Left renal cortex interstitium (tissue), 4 donors: ENCODE measurements around the gene SLC25A47. TPM values are rescaled to one million over a fixed set of nuclear protein-coding genes. Genes with fewer than 3 reads are reported as not detected.

Source experiments
- DNase-seq, 4 donors: peaks; one replicate each; pipeline ENCODE4 v3.0.0-alpha.2; 2013; ENCODE audit warnings: low read depth in 4 of 4, low spot score in 2 of 4, missing footprints in 1 of 4
- polyA plus RNA-seq, 4 donors: library from polyadenylated mRNA; unstranded; fragments of 120-200 nt; gene quantifications; one replicate each; pipeline ENCODE4 v1.2.1, GENCODE V29; 2013; ENCODE audit not compliant: insufficient read length in 4 of 4

The SLC25A47 gene
- polyA plus RNA-seq, 4 donors = not detected

DNA sequence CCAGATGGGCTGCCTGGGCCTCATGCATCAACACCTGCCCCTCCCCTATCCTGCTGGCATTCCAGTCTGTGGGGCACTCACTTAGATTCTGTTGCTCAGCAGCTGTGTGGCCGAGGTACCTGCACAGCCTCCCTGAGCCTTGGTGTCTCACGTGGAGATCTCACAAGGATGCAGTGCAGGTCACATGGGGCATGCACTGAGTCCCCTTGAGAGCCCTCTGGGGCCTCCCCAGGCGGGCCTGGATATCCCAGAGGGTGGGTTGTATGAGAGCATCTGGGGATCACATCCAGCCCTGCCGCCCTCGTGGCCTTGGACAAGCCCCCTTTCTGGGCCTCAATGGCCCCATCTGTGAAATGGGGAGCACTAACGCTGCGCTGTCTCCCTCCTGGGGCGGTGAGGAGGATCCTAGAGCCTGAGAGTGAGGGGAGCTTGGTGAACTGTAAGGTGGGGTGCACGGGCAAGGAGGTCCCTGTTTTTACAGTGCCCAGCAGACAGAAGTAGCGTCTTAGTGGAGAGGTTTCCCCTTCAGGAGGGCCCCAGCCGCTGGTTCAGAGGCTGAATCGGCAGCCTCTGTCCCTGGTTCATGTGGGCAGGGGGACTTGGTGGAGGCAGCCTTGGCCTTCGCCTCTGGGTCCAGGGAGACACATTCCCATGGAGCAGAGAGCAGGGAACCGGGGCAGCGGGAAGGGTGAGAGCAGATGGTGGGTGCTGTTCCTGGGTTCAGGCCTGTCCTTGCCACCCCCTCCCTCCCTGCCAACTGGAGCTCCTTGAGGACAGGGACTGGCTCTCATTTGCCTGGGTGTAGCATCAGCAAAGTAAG is 791 bp upstream of the SLC25A47 start:
- no peak for DNase-seq

DNA sequence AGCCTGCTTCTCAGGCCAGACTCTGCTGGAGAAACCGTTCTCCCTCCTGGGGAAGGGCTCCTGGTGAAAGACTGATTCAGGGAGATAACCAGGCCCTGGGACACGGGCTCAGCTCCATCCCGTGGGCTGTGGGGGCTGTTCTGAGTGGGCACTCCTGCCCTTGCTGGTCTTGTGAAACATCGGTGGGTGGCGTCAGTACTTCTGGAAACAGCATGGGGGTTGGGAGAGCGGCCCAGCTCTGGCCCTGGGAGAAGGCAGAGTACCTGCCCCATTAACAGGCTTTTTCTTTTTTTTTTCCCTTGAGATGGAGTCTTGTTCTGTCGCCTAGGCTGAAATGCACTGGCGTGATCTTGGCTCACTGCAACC is 786 bp downstream of the SLC25A47 start:
- DNase-seq = no peak

DNA sequence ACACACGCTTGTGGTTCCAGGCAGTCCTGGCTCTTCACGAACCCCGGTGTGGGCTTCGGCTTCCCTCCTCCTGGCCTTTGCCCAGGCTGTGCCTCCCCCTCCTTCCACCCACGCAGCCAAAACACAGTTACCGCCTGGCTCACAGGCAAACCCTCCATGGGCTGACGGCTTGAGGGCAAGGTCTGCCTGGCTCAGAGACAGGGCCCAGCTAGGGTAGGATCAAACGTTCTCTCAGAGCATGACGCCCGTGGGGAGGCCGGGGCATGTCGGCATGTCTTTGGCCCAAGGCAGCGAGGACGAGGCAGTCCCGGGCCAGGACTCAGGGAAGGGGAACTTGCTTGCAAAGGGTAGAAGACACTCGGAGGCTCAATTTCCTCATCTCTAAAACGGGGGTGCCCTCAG is 2.1 kb downstream of the SLC25A47 start:
- no peak for DNase-seq

DNA sequence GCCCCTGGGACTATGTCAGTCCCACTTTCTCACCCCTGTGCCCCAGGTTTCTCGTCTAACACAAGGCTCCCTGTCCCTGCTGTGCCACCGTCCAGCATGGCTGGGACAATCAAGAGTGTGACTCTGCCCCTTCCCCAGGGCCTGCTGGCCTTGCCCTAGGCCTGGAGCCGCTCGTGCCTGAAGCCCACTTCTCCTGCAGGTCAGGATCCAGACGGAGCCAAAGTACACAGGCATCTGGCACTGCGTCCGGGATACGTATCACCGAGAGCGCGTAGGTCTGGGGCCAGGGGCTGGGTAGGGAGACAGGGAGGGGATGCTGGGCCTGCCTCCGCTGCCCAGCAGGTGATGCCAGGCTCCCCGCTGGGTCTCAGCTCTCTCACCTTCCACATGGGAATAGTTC is 2.8 kb downstream of the SLC25A47 start:
- DNase-seq = no peak

DNA sequence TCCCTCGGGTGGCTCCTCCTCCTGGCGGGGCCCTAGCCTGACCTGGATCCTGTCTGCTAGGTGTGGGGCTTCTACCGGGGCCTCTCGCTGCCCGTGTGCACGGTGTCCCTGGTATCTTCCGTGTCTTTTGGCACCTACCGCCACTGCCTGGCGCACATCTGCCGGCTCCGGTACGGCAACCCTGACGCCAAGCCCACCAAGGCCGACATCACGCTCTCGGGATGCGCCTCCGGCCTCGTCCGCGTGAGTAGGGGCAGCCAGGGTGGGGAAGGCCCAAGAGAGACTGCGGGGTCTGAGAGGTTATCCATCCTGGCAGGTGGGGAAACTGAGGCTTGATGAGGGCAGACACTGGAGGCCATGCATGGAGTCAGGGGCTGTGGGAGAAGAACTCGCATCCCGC is 4.0 kb downstream of the SLC25A47 start:
- no peak for DNase-seq

DNA sequence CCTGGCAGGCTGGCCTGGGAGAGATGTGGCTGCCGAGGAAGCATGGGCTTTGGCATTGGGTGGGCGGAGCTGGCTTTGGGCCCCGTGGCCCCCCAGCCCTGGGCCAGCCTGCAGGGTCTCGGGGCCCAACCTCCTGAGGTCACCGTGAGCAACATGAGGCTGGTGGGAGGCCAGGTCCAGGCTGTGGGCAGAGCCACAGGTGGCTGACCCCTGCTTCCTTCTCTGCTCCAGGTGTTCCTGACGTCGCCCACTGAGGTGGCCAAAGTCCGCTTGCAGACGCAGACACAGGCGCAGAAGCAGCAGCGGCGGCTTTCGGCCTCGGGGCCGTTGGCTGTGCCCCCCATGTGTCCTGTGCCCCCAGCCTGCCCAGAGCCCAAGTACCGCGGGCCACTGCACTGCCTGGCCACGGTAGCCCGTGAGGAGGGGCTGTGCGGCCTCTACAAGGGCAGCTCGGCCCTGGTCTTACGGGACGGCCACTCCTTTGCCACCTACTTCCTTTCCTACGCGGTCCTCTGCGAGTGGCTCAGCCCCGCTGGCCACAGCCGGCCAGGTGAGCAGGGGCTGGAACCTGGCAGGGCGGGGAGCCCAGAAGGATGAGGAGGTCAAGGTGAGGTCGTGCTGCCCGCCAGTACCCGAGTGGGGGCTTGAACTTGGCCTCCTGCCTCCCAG is 5.5 kb downstream of the SLC25A47 start:
- no peak for DNase-seq

DNA sequence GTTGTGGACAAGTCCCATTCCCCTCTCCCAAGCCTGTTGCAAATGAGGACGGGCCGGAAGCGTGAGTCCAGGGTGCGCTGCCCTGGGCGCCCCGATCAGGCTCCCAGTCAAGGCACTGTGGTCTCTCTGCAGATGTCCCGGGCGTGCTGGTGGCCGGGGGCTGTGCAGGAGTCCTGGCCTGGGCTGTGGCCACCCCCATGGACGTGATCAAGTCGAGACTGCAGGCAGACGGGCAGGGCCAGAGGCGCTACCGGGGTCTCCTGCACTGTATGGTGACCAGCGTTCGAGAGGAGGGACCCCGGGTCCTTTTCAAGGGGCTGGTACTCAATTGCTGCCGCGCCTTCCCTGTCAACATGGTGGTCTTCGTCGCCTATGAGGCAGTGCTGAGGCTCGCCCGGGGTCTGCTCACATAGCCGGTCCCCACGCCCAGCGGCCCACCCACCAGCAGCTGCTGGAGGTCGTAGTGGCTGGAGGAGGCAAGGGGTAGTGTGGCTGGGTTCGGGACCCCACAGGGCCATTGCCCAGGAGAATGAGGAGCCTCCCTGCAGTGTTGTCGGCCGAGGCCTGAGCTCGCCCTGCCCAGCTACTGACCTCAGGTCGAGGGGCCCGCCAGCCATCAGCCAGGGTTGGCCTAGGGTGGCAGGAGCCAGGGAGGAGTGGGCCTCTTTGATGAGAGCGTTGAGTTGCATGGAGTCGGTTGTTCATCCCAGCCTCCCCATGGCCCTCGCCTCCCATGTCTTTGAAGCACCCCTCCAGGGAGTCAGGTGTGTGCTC is 6.3 kb downstream of the SLC25A47 start:
- DNase-seq = no peak

DNA sequence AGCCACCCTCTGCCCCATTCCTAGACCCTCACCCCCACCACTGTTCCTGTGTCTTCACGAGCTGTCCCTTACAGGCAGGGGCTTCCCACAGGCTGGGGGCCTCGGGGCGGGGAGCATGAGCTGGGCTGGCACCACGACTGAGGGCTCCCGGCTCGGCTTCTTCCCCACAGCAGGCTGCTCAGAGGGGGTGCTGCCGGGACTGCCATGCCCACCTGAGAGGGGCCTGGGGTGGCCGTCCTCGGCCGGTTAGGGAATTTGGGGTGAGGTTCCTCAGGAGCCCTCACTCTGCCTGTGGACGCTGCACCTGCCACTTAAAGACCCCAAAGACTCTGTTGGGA is 6.8 kb downstream of the SLC25A47 start:
- no peak for DNase-seq

DNA sequence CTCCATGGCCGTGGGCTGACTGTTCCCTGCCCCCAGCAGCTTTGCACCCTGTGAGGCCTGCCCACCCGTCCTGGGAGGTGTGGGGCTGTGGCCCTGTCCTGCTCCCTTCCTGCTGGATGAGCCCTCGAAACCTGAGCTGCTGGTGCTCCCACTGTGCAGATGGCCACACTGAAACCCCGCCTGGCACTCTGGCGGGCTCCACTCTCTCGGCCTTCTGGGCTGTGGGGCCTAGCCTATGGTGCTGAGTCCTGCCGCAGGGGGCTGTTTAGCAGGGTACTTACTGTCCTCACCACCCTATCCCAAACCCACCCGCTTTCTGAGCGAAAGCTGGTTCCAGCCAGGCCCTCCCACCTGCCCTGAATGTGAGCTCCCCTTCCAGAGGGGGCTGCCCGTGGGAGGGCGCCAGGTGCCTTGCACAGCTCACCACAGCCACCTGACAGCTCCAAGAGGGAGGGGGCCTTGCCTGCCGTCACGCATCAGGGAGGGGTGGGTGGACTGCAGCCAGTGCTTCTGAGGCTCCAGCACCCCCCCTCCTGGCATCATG is 7.3 kb downstream of the SLC25A47 start:
- DNase-seq = no peak

DNA sequence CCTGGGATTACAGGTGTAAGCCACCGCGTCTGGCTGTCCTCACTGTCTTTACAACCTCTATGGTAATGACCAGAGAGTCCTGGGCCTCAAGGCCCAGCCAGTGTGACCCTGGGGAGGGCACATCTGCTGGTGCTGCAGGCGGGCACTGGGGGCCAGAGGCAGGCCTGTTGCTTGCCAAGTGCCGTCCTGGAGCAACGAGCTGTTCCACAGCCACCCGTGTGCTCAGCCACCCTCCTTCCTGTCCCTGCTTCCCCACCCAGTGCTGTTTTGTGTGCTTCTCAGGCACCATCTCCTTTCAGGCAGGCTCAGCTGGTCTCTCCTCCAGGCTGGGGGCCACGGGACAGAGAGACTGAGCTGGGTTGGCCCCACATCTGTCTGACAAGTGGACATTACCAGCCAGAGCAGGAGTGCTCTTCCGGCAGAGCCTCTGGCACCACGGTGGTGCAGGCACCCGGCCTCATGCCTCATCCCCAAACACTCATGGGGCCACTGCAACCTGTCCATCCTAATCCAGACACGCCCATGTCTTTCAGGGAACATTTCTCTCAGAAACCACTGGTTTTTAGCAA is 9.0 kb downstream of the SLC25A47 start:
- no peak for DNase-seq

DNA sequence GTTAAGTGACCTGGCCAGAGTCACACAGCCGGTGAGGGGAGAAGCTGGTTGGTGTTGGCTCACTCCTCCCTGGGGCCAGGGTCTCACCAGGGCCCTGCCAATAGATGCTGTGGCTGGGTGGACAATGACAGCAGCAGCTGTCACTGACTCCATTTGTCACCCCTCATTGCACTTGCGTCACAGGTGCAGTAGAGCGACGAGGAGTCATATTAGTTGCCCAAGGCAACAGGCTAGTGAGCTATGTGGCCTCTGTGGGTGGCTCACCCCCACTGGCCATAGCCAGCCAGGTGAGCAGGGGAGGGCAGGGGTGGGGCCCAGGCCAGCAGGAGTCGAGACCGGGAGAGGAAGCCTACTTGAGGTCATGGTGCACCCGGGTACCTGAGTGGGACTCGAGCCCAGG is 9.7 kb downstream of the SLC25A47 start:
- no peak for DNase-seq

DNA sequence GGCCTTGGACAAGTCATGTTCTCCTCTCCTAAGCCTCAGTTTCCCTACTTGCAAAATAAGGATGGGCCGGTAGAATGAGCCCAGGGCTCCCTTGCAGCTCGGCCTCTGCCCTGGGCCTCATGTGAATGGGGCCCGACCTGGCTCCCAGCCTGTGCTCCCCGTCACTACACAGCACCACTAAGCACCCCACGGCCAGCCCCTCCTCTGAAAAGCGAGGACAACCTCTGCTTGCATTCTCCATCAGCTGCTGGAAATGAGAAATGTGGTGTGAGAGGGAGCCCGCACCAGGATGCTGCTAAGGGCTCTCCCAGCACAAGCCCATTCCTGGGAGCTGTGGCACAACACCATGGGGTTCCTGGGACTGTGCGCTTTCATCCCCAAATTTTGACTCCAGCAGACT is 10.2 kb downstream of the SLC25A47 start:
- DNase-seq = no peak

DNA sequence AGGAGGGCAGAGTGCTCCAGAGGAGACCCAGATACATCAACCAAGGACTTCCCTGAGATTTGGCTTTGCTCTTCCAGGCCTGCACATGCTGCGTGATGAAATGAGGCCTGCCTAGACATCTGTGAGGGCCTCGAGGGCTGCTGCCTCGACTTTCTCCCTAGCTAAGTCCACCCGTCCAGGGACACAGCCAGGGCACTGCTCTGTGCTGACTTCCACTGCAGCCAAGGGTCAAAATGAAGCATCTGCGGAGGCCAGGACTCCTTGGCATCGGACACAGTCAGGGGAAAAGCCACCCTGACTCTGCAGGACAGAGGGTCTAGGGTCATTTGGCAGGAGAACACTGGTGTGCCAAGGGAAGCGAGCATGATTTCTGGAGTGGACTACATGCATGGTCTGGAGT is 10.7 kb downstream of the SLC25A47 start:
- DNase-seq = no peak

DNA sequence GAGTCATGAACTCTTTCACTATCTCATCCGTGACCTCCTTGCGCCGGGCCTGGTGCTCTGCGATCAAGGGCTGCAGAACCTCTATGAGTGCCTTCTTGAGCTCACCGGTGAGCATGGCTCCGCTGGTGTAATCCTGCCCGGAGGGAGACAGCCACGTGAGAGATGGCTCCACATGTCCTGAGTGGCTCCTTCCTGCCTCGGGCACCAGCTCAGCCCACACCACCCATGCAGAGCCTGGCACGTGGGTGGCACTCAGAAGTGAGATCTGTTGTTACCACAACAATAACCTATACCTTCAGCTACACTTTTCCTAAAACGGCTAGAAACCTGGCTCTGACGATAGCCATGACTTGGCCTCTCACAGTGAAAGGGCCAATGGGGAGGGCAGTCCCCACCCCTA is 11.8 kb downstream of the SLC25A47 start:
- no peak for DNase-seq

DNA sequence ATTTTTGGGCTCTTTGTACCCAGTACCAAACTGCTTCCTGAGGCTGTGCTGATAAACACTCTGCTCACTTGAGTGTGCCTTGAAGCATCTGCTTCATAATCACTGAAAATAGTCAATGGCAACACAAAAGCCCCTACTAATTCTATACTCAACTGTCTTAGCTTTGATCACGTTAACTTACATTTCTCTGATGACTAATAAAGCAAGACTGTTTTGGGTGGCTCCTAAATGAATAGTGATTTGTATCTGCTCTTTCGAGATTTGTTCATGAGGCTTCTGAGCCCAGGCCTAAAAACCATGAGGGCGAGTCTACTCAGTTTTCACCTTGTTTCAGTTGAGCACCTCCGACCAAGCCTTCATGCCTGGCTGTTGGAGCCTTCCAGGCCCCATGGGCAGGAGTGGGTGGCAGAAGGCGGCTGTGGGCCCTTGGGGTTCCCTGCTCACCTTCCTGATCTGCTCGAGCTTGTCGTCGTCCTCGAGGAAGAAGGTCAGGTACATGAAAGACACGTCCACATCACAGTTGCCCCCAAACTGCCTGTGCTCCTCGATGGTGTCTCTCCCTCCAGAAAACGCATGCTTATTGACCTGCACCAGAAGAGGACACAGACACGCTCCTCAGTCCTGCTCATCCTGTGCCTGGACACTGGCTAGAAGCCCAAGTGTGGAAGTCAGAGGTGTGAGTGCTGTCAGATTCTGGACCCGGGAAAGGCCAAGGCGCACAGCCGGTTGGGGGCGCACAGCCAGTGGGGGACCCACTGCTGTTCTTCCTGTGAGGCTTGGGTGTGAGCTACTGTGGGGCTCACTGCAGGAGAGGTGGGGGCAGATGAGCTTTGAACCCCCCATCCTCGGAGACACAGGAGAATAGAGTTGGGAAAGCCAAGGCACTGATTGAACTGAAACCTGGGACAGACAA is 13.7 kb downstream of the SLC25A47 start:
- no peak for DNase-seq

DNA sequence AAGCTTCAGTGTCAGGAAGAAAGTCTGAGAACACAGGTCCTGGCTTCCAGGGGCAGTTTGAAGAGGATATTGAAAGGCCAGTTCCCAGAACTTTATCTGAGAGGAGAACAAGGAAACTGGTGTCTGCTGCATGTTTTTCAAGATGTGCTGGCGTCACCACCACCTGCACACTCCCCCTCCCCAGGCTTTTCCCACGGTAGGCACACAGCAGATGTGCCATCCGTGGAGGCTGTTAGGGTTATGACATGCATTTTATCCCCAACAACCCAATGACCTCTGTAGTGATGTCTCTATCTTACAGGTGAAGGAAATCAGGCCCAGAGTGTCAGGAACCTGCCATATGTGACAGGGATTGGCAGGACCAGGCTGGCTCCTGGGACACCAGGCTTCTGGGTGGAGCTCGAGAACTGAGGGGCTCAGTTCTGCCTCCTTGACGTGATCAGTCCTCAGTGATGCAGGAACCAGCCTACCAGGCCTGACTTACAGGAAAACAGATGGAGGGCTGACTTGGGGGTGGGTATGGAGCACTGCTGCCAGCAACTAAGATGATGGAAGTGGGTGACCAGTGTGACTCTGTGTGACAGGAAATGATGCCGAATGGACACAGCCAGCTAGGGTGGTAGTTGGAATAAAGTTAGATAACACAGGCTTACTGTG is 16.8 kb downstream of the SLC25A47 start:
- no peak for DNase-seq

DNA sequence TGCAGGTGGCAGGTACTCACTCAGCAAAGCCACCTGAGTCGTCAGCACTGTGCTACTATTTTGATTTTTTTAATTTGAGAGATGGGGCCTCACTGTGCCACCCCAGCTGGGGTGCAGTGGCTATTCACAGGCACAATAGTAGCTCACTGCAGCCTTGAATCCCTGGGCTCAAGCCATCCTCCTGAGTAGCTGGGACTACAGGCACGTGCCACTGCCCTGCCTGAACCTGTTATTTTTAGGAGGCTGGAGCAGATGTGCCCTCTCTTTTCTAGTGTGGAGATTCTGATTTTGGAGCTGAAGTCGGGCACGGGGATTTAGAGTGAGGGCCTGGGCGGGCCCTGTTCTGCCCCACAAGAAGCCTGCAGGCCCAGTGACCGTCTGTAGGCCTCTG is 17.3 kb downstream of the SLC25A47 start:
- no peak for DNase-seq

DNA sequence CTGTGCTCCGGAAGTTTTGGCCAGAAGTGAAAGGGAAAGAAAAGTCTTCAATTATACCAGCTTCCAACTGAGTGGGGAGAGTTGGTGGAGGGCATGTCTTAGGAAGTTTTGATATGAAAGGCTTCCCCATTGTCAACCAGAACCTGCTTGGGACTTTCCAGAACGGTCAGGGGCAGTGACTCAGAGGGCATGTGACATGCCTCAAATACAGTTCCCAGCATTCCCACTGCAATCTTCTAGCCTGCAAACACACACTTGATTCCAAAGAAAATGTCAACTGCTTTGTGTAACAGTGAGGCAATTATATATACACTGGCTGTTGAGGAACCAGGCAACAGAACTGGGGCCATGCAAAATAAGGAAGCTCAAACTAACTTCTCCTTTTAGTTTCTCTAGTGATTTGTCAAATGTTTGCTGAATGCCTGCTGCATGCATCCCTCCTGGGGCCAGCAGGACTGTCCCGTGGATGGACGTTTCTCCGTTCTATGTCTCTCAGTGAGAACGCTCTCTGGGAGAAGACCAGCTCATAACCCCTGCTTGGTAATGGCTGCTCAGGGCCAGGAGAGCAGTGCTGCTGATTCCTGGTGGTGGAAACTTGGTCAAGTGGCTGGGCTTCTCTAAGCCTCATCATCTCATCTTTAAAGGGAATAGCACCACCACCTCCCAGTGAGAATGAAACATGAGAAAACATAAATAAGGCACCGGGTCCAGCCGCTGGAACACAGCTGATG is 18.3 kb downstream of the SLC25A47 start:
- DNase-seq = no peak

DNA sequence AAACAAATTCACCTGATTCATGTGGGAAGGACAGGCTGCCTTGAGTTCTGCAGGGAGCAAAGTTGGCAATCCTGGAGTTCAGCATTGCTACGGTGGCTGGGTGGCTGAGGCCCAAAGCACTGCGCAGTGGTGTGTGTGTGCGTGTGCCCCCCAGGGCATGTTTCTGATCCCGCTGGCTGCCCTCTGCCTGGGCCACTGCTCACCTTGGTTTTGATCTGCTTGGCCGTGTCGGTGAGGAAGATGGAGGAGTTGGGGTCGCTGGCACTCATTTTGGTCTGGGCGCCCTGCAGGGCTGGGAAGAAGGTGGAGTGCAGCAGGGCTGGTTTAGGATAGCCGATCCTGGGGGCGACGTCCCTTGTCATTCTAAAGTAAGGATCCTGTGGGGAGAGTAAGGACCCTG is 19.1 kb downstream of the SLC25A47 start:
- no peak for DNase-seq
